Panc1 (cell line): Measurements from ENCODE around the gene UBE2E2.

ENCODE experiments used
- POLR2AphosphoS5 ChIP-seq: IDR thresholded peaks from 2 replicates; pipeline ENCODE4 v1.6.1; 2012; ENCODE audit warnings: mild to moderate bottlenecking, low read depth, low read length, moderate library complexity
- REST ChIP-seq, 2 experiments: IDR thresholded peaks; 2 replicates each; pipeline ENCODE4 v1.6.1; 2011 to 2012; ENCODE audit warnings: low read depth in 2 of 2, control low read depth in 1 of 2, low read length in 1 of 2, mild to moderate bottlenecking in 1 of 2, moderate library complexity in 1 of 2; ENCODE audit not compliant: insufficient read depth in 1 of 2
- SIN3A ChIP-seq: IDR thresholded peaks from 2 replicates; pipeline ENCODE4 v1.6.1; 2012; ENCODE audit warnings: low read depth, mild to moderate bottlenecking, low read length, moderate library complexity, borderline replicate concordance; ENCODE audit not compliant: insufficient read depth
- TCF7L2 ChIP-seq: IDR thresholded peaks from 2 replicates; pipeline ENCODE4 v1.6.1; 2011; ENCODE audit warnings: mild to moderate bottlenecking, low read depth, low read length, inconsistent platforms
- TF ChIP-seq, protein P1 (sequence below): fragments of 450-650 bp; IDR thresholded peaks from 2 replicates; pipeline ENCODE4 v1.5.1; 2017; ENCODE audit warnings: mild to moderate bottlenecking

GRCh38 chr3:23573827-23574226, 370.7 kb downstream of the UBE2E2 start:
- TF ChIP-seq, protein P1, sequence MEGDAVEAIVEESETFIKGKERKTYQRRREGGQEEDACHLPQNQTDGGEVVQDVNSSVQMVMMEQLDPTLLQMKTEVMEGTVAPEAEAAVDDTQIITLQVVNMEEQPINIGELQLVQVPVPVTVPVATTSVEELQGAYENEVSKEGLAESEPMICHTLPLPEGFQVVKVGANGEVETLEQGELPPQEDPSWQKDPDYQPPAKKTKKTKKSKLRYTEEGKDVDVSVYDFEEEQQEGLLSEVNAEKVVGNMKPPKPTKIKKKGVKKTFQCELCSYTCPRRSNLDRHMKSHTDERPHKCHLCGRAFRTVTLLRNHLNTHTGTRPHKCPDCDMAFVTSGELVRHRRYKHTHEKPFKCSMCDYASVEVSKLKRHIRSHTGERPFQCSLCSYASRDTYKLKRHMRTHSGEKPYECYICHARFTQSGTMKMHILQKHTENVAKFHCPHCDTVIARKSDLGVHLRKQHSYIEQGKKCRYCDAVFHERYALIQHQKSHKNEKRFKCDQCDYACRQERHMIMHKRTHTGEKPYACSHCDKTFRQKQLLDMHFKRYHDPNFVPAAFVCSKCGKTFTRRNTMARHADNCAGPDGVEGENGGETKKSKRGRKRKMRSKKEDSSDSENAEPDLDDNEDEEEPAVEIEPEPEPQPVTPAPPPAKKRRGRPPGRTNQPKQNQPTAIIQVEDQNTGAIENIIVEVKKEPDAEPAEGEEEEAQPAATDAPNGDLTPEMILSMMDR, result no peak
- TF ChIP-seq REST (IDR thresholded peaks at IDR 0.05; ENCODE audit: insufficient read depth in 1 of 2, low read depth in 2 of 2, low read length in 1 of 2) (no peak), TCF7L2 (no peak), POLR2AphosphoS5 (no peak), SIN3A (no peak)
